Neural cell (in vitro differentiated cells): Measurements from ENCODE around the gene PUS10. TPM values are rescaled to one million over a fixed set of nuclear protein-coding genes. Genes with fewer than 3 reads are reported as not detected.

Source experiments
- H2AFZ ChIP-seq: fragments of 200-600, 300-800 bp; sonication (generic), shearing (Covaris generic); 2 replicates; pipeline ENCODE4 v1.6.0; 2014; ENCODE audit warnings: low read depth, mild to moderate bottlenecking, antibody characterized with exemption, low read length, moderate library complexity
- H3F3A ChIP-seq: fragments of 200-600 bp; shearing (Covaris generic); 2 replicates; pipeline ENCODE4 v1.6.1; 2016; ENCODE audit warnings: mild to moderate bottlenecking, moderate library complexity, mixed read lengths, antibody characterized with exemption, low read length; ENCODE audit not compliant: insufficient read depth, poor library complexity, severe bottlenecking
- H3K27ac ChIP-seq: fragments of 200-600, 300-800 bp; sonication (generic), shearing (Covaris generic); 2 replicates; pipeline ENCODE4 v1.5.1; 2014; ENCODE audit warnings: mild to moderate bottlenecking, low read length, moderate library complexity
- H3K27me3 ChIP-seq: fragments of 300-800, 200-600 bp; sonication (generic), shearing (Covaris generic); 2 replicates; pipeline ENCODE4 v1.6.0; 2014; ENCODE audit warnings: mild to moderate bottlenecking, low read depth, low read length, moderate library complexity; ENCODE audit not compliant: insufficient read depth
- H3K36me3 ChIP-seq: fragments of 300-800, 200-600 bp; sonication (generic), shearing (Covaris generic); 2 replicates; pipeline ENCODE4 v1.5.1; 2014; ENCODE audit warnings: mild to moderate bottlenecking, antibody characterized with exemption, low read length, moderate library complexity; ENCODE audit not compliant: insufficient read depth
- H3K4me2 ChIP-seq: fragments of 300-800, 200-600 bp; sonication (generic), shearing (Covaris generic); 2 replicates; pipeline ENCODE4 v1.6.0; 2014; ENCODE audit warnings: mild to moderate bottlenecking, low read length
- H3K4me3 ChIP-seq: fragments of 300-800, 200-600 bp; sonication (generic), shearing (Covaris generic); 2 replicates; pipeline ENCODE4 v1.5.1; 2014; ENCODE audit warnings: mild to moderate bottlenecking, low read length, moderate library complexity
- H3K79me2 ChIP-seq: fragments of 200-600 bp; shearing (Covaris generic); replicated peaks from 2 replicates; pipeline ENCODE4 v1.6.0; 2014; ENCODE audit warnings: mild to moderate bottlenecking, low read length, moderate library complexity; ENCODE audit not compliant: insufficient read depth
- H3K9ac ChIP-seq: fragments of 300-800, 200-600 bp; sonication (generic), shearing (Covaris generic); 2 replicates; pipeline ENCODE4 v1.6.1; 2016; ENCODE audit warnings: mild to moderate bottlenecking, low read length, mixed read lengths
- H3K9me2 ChIP-seq: fragments of 200-600 bp; shearing (Covaris generic); 2 replicates; pipeline ENCODE4 v1.6.1; 2016; ENCODE audit warnings: mild to moderate bottlenecking, low read length, mixed read lengths; ENCODE audit not compliant: insufficient read depth
- H3K9me3 ChIP-seq: fragments of 200-600, 300-800 bp; sonication (generic), shearing (Covaris generic); 2 replicates; pipeline ENCODE4 v1.6.1; 2016; ENCODE audit warnings: mild to moderate bottlenecking, mixed run types, low read length, moderate library complexity, mixed read lengths
- H4K20me1 ChIP-seq: fragments of 200-600 bp; shearing (Covaris generic); 2 replicates; pipeline ENCODE4 v1.6.1; 2016; ENCODE audit warnings: mild to moderate bottlenecking, mixed run types; ENCODE audit not compliant: insufficient read depth
- EP300 ChIP-seq: fragments of 450-650 bp; conservative IDR thresholded peaks from 2 replicates; pipeline ENCODE4 v1.6.1; 2014; ENCODE audit warnings: antibody characterized with exemption, mild to moderate bottlenecking, moderate library complexity; ENCODE audit not compliant: poor library complexity, severe bottlenecking
- EZH2 ChIP-seq: fragments of 200-600, 300-800 bp; shearing (Covaris generic), sonication (generic); IDR thresholded peaks from 2 replicates; pipeline ENCODE4 v1.6.1; 2014; ENCODE audit warnings: antibody characterized with exemption, low read length, borderline replicate concordance, mild to moderate bottlenecking; ENCODE audit not compliant: insufficient read depth, poor library complexity, severe bottlenecking
- MXI1 ChIP-seq: fragments of 450-650 bp; conservative IDR thresholded peaks from 2 replicates; pipeline ENCODE4 v1.6.1; 2014; ENCODE audit warnings: antibody characterized with exemption, mild to moderate bottlenecking; ENCODE audit not compliant: poor library complexity, severe bottlenecking
- POLR2AphosphoS5 ChIP-seq: IDR thresholded peaks from 2 replicates; pipeline ENCODE4 v1.6.1; 2012
- RAD21 ChIP-seq: fragments of 450-650 bp; conservative IDR thresholded peaks from 2 replicates; pipeline ENCODE4 v1.6.1; 2014; ENCODE audit warnings: antibody characterized with exemption, mild to moderate bottlenecking, moderate library complexity
- SMC3 ChIP-seq: fragments of 450-650 bp; conservative IDR thresholded peaks from 2 replicates; pipeline ENCODE4 v1.6.1; 2014; ENCODE audit warnings: antibody characterized with exemption, mild to moderate bottlenecking, moderate library complexity; ENCODE audit not compliant: poor library complexity
- TAF1 ChIP-seq: IDR thresholded peaks from 2 replicates; pipeline ENCODE4 v1.6.1; 2012; ENCODE audit warnings: low read depth
- polyA plus RNA-seq: library from polyadenylated mRNA; depleted of rRNA; stranded (reverse); fragments of >200 nt; gene quantifications from 2 replicates; pipeline ENCODE4 v1.2.3, GENCODE V29; 2014
- TF ChIP-seq, protein P1 (sequence below): IDR thresholded peaks from 2 replicates; pipeline ENCODE4 v1.6.1; 2012; ENCODE audit warnings: borderline replicate concordance
- TF ChIP-seq, protein P2 (sequence below): fragments of 450-650 bp; IDR thresholded peaks from 2 replicates; pipeline ENCODE4 v1.5.1; 2014; ENCODE audit warnings: antibody characterized with exemption, mild to moderate bottlenecking, moderate library complexity; ENCODE audit not compliant: poor library complexity, severe bottlenecking

Gene PUS10
- polyA plus RNA-seq, 1 donor from 2014 or later = 3.5 TPM

DNA sequence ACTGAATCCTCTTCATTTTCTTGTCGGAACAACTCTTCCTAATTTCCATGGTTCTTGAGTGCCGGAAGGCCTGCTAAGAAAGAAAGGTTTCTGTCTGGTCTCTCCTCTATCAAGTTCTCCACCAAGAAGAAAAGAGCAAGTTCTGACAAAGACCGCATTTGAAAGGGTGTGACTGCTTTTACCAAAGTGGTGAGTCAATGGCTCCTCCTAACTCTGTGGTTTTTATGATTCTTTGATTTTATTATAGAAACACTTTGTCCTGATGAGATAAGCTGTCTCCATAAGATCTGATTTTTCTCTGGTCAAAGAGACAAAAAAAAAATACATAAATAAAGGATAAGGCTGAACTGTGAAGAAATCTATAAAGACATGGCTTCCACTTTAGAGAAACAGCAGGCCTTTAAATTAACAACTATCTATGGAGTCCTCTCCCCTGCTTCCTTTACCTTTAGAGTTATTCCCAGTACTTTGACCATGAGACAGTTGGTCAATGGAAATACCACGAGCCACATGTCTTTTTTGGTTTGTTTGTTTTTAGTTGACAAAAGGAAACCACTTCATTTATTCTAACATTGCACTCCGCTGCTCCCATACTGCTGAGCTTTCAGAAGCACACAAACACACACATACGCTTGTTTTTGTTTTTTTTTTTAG, 69.0 kb downstream of the PUS10 start:
- Histone ChIP-seq H3K27me3 (no peaks in the 10 kb centered on the region), H3K9me2 (no peaks in the 10 kb centered on the region), H3K9ac (no peak overlapping the region), H3K36me3 (no peaks in the 10 kb centered on the region), H3K27ac (no peak overlapping the region), H3K4me3 (no peak overlapping the region), H3K4me2 (no peak overlapping the region), H4K20me1 (no peaks in the 10 kb centered on the region), H3K79me2 (no peaks in the 10 kb centered on the region), H2AFZ (no peak overlapping the region), H3K9me3 (no peaks in the 10 kb centered on the region), H3F3A (no peaks in the 10 kb centered on the region)
- TF ChIP-seq POLR2AphosphoS5 (no peak), TAF1 (no peak), EP300 (no peak), RAD21 (no peak), SMC3 (no peak)
- TF ChIP-seq, protein P1, sequence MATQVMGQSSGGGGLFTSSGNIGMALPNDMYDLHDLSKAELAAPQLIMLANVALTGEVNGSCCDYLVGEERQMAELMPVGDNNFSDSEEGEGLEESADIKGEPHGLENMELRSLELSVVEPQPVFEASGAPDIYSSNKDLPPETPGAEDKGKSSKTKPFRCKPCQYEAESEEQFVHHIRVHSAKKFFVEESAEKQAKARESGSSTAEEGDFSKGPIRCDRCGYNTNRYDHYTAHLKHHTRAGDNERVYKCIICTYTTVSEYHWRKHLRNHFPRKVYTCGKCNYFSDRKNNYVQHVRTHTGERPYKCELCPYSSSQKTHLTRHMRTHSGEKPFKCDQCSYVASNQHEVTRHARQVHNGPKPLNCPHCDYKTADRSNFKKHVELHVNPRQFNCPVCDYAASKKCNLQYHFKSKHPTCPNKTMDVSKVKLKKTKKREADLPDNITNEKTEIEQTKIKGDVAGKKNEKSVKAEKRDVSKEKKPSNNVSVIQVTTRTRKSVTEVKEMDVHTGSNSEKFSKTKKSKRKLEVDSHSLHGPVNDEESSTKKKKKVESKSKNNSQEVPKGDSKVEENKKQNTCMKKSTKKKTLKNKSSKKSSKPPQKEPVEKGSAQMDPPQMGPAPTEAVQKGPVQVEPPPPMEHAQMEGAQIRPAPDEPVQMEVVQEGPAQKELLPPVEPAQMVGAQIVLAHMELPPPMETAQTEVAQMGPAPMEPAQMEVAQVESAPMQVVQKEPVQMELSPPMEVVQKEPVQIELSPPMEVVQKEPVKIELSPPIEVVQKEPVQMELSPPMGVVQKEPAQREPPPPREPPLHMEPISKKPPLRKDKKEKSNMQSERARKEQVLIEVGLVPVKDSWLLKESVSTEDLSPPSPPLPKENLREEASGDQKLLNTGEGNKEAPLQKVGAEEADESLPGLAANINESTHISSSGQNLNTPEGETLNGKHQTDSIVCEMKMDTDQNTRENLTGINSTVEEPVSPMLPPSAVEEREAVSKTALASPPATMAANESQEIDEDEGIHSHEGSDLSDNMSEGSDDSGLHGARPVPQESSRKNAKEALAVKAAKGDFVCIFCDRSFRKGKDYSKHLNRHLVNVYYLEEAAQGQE = no peak
- TF ChIP-seq, protein P2, sequence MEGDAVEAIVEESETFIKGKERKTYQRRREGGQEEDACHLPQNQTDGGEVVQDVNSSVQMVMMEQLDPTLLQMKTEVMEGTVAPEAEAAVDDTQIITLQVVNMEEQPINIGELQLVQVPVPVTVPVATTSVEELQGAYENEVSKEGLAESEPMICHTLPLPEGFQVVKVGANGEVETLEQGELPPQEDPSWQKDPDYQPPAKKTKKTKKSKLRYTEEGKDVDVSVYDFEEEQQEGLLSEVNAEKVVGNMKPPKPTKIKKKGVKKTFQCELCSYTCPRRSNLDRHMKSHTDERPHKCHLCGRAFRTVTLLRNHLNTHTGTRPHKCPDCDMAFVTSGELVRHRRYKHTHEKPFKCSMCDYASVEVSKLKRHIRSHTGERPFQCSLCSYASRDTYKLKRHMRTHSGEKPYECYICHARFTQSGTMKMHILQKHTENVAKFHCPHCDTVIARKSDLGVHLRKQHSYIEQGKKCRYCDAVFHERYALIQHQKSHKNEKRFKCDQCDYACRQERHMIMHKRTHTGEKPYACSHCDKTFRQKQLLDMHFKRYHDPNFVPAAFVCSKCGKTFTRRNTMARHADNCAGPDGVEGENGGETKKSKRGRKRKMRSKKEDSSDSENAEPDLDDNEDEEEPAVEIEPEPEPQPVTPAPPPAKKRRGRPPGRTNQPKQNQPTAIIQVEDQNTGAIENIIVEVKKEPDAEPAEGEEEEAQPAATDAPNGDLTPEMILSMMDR = no peak

DNA sequence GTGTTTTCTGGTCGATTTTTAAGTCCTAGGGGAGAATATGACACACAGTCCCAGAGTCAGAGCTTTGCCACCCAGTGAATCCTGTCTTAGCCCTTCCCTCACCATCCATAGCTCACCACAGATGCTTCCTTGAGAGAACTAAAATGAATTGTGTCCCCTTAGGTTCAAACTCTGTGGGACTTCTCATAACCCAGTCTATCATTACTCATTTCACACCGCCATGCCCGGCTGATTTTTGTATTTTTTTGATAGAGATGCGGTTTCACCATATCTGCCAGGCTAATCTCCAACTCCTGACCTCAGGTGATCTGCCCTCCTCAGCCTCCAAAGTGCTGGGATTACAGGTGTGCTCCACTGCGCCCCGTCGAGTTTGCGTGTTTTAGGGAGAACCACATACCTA, 69.9 kb downstream of the PUS10 start:
- H3K9ac ChIP-seq = no peak overlapping the region
- H3K4me3 ChIP-seq = no peak overlapping the region
- TF ChIP-seq EZH2 (no peak), EP300 (no peak), RAD21 (no peak), TAF1 (no peak), SMC3 (no peak), POLR2AphosphoS5 (no peak), MXI1 (no peak)
- TF ChIP-seq, protein P1 = no peak
- TF ChIP-seq, protein P2 = no peak
- no peaks in the 10 kb centered on the region for H3K9me3 ChIP-seq
- H2AFZ ChIP-seq = no peak overlapping the region
- H3K4me2 ChIP-seq = no peak overlapping the region
- H3K27me3 ChIP-seq = no peaks in the 10 kb centered on the region
- no peaks in the 10 kb centered on the region for H3K9me2 ChIP-seq
- H3F3A ChIP-seq = no peaks in the 10 kb centered on the region
- no peaks in the 10 kb centered on the region for H4K20me1 ChIP-seq
- H3K79me2 ChIP-seq = no peaks in the 10 kb centered on the region
- no peaks in the 10 kb centered on the region for H3K36me3 ChIP-seq
- H3K27ac ChIP-seq = no peak overlapping the region
